Measurements from ENCODE around the gene ZNF536.

GRCh38 chr19:30420316-30420715, 48.1 kb downstream of the ZNF536 start:
- TF ChIP-seq, protein P1, sequence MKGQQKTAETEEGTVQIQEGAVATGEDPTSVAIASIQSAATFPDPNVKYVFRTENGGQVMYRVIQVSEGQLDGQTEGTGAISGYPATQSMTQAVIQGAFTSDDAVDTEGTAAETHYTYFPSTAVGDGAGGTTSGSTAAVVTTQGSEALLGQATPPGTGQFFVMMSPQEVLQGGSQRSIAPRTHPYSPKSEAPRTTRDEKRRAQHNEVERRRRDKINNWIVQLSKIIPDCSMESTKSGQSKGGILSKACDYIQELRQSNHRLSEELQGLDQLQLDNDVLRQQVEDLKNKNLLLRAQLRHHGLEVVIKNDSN (IDR thresholded peaks at IDR 0.05; ENCODE audit: borderline replicate concordance, extremely low read length, insufficient read depth, low read depth, low read length) = no peak
- TF ChIP-seq, protein P2, sequence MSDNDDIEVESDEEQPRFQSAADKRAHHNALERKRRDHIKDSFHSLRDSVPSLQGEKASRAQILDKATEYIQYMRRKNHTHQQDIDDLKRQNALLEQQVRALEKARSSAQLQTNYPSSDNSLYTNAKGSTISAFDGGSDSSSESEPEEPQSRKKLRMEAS (IDR thresholded peaks at IDR 0.05; ENCODE audit: low read depth, low read length) = no peak
- TF ChIP-seq GABPA (IDR thresholded peaks at IDR 0.05; ENCODE audit: low read depth) = no peak
- no peak for TF ChIP-seq NR2C2 (IDR thresholded peaks at IDR 0.05; ENCODE audit: borderline replicate concordance, control insufficient read depth, insufficient read length, low read depth)
- no peak for TF ChIP-seq ATF3 (IDR thresholded peaks at IDR 0.05; ENCODE audit: borderline replicate concordance, extremely low read depth, low read depth, low read length)
- no peak for TF ChIP-seq EZH2 (IDR thresholded peaks at IDR 0.05; ENCODE audit: borderline replicate concordance, control insufficient read depth, low read depth, low read length)
- TF ChIP-seq POLR2A (IDR thresholded peaks at IDR 0.05; ENCODE audit: low read depth, low read length) = no peak
- TF ChIP-seq, protein P3, sequence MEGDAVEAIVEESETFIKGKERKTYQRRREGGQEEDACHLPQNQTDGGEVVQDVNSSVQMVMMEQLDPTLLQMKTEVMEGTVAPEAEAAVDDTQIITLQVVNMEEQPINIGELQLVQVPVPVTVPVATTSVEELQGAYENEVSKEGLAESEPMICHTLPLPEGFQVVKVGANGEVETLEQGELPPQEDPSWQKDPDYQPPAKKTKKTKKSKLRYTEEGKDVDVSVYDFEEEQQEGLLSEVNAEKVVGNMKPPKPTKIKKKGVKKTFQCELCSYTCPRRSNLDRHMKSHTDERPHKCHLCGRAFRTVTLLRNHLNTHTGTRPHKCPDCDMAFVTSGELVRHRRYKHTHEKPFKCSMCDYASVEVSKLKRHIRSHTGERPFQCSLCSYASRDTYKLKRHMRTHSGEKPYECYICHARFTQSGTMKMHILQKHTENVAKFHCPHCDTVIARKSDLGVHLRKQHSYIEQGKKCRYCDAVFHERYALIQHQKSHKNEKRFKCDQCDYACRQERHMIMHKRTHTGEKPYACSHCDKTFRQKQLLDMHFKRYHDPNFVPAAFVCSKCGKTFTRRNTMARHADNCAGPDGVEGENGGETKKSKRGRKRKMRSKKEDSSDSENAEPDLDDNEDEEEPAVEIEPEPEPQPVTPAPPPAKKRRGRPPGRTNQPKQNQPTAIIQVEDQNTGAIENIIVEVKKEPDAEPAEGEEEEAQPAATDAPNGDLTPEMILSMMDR (IDR thresholded peaks at IDR 0.05 in 2 of 3, conservative IDR thresholded peaks at IDR 0.05 in 1 of 3; ENCODE audit: control insufficient read depth in 2 of 3, extremely low read depth in 1 of 3, insufficient read depth in 1 of 3, low read depth in 3 of 3, low read length in 3 of 3) = no peak
- TF ChIP-seq, protein P4, sequence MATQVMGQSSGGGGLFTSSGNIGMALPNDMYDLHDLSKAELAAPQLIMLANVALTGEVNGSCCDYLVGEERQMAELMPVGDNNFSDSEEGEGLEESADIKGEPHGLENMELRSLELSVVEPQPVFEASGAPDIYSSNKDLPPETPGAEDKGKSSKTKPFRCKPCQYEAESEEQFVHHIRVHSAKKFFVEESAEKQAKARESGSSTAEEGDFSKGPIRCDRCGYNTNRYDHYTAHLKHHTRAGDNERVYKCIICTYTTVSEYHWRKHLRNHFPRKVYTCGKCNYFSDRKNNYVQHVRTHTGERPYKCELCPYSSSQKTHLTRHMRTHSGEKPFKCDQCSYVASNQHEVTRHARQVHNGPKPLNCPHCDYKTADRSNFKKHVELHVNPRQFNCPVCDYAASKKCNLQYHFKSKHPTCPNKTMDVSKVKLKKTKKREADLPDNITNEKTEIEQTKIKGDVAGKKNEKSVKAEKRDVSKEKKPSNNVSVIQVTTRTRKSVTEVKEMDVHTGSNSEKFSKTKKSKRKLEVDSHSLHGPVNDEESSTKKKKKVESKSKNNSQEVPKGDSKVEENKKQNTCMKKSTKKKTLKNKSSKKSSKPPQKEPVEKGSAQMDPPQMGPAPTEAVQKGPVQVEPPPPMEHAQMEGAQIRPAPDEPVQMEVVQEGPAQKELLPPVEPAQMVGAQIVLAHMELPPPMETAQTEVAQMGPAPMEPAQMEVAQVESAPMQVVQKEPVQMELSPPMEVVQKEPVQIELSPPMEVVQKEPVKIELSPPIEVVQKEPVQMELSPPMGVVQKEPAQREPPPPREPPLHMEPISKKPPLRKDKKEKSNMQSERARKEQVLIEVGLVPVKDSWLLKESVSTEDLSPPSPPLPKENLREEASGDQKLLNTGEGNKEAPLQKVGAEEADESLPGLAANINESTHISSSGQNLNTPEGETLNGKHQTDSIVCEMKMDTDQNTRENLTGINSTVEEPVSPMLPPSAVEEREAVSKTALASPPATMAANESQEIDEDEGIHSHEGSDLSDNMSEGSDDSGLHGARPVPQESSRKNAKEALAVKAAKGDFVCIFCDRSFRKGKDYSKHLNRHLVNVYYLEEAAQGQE (IDR thresholded peaks at IDR 0.05; ENCODE audit: low read depth, low read length) = no peak
- no peak for TF ChIP-seq SP1 (IDR thresholded peaks at IDR 0.05; ENCODE audit: low read depth, low read length)
